ENCODE measurements around the gene LIMS2.

The LIMS2 gene

GRCh38 chr2:127705391-127706065 lies 30.2 kb upstream of the LIMS2 start:
- Histone ChIP-seq H3K36me3 (ENCODE audit: insufficient read depth, low read length) (peaks cover 30% of the 10 kb centered on the region), H3K4me1 (ENCODE audit: insufficient read depth, low read length) (peaks cover 6% of the 10 kb centered on the region; the same call in 1 of the 2 replicates), H3K9ac (ENCODE audit: low read depth, low read length) (no peak overlapping the region), H3K9me3 (ENCODE audit: control insufficient read depth, insufficient read depth, low read length) (no peaks in the 10 kb centered on the region)

GRCh38 chr2:127704641-127705390 lies 29.5 kb upstream of the LIMS2 start:
- Histone ChIP-seq H3K4me1 (ENCODE audit: insufficient read depth, low read length) (peaks cover 10% of the 10 kb centered on the region; the same call in 1 of the 2 replicates), H3K9ac (ENCODE audit: low read depth, low read length) (no peak overlapping the region), H3K36me3 (ENCODE audit: insufficient read depth, low read length) (peaks cover 29% of the 10 kb centered on the region), H3K9me3 (ENCODE audit: control insufficient read depth, insufficient read depth, low read length) (no peaks in the 10 kb centered on the region)

DNA sequence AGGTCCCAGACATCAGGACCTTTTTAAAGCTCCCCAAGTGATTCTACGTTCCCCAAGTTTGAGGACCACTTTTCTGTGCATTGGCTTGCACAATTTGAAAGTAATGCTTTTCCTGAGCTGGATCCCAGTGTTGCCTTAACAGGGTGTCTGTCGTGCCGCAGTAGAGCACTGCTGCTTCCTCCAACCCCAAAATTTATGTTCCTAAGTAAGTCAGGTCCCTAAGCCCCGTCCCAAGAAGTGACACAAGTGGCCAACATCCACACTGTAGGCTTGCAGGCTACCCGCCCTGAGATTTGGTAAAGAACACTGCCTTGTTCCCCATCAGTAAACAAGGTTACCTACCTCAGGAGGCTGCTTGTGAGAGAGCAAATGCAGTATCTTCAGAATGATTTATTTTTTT lies 28.0 kb upstream of the LIMS2 start:
- Histone ChIP-seq H3K36me3 (ENCODE audit: insufficient read depth, low read length) (peaks cover 24% of the 10 kb centered on the region), H3K9ac (ENCODE audit: low read depth, low read length) (no peak overlapping the region), H3K9me3 (ENCODE audit: control insufficient read depth, insufficient read depth, low read length) (no peaks in the 10 kb centered on the region), H3K4me1 (ENCODE audit: insufficient read depth, low read length) (peaks cover 10% of the 10 kb centered on the region; the same call in 1 of the 2 replicates)

DNA sequence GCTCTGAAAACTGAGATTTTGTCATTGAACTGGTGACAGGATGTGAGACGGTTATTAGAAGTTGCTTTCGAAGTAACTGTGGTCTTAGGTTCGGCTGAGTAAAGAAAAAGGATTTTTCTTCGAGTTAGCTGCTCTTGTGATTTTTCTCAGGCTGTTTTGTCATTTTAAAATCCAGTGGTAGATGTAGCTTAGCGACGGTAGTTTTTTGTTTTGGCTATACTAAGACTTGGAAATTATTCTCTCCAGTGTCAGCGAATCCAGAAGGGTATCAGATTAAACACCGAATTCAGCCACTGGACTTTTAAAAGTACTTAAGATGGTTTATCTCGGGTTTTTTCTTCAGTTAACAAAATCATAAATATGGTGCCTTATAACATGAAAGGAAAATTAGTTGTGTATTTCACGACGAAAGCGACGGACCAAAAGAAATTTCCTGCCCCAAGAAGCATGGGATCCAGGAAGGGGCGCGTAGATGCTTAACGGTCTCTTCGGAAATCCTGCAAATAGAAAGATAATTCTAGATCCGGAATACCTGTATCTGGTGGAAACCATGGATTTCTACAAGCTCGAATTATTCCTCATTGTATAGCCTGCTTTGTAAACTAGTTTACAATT lies 27.2 kb upstream of the LIMS2 start:
- Histone ChIP-seq H3K4me1 (ENCODE audit: insufficient read depth, low read length) (peaks cover 10% of the 10 kb centered on the region; the same call in 1 of the 2 replicates), H3K9ac (ENCODE audit: low read depth, low read length) (peak overlapping the region; percentile 74), H3K36me3 (ENCODE audit: insufficient read depth, low read length) (peaks cover 16% of the 10 kb centered on the region), H3K9me3 (ENCODE audit: control insufficient read depth, insufficient read depth, low read length) (no peaks in the 10 kb centered on the region)

GRCh38 chr2:127701651-127702394 lies 26.5 kb upstream of the LIMS2 start:
- Histone ChIP-seq H3K9me3 (ENCODE audit: control insufficient read depth, insufficient read depth, low read length) (no peaks in the 10 kb centered on the region), H3K4me1 (ENCODE audit: insufficient read depth, low read length) (peaks cover 10% of the 10 kb centered on the region; the same call in 1 of the 2 replicates), H3K9ac (ENCODE audit: low read depth, low read length) (peak overlapping the region; percentile 74), H3K36me3 (ENCODE audit: insufficient read depth, low read length) (peaks cover 10% of the 10 kb centered on the region)

- Histone ChIP-seq H3K9me3 (ENCODE audit: control insufficient read depth, insufficient read depth, low read length) (no peaks in the 10 kb centered on the region), H3K4me1 (ENCODE audit: insufficient read depth, low read length) (peaks cover 10% of the 10 kb centered on the region; the same call in 1 of the 2 replicates), H3K9ac (ENCODE audit: low read depth, low read length) (peak within 1 kb of the TSS; percentile 74), H3K36me3 (ENCODE audit: insufficient read depth, low read length) (peaks cover 4% of the 10 kb centered on the region)
These were observed 25.9 kb upstream of the LIMS2 start, which contains the start of gene SFT2D3 for GRCh38 chr2:127701193-127701650. Gene SFT2D3, plus strand, starts transcription at chr2:127701497. Its CDS starts 32 bp downstream, at chr2:127701529.

DNA sequence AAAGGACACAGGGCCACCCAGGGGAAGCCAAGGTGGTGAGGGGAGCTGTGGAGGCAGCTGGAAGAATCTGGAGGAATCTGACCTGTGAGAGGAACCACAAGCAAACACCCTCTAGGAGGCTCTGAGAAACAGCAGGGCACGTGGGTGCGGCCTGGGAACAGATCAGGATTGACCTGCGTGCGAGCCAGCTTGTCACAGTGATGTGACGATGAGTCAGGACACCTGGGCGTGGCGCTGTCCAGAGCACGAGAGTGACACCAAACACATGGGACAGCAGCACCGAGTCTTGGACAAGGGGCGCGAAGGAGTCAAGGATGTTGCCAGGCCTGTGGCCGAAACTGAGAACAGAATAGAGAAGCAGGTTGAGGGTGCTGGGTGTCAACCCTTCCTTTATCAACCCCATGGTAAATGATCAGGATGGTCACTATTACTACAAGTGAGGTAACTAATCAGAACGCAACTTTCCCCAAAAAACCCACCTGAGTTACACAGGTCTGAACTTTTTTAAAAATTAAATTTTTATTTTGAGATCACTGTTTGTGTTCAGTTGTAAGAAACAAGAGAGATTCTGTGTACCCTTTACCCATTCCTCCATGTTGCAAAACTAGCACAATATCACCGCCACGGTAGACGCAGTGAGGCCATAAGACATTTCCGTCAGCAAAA lies 25.3 kb upstream of the LIMS2 start:
- peak overlapping the region; percentile 74 for H3K9ac ChIP-seq (ENCODE audit: low read depth, low read length)
- H3K9me3 ChIP-seq (ENCODE audit: control insufficient read depth, insufficient read depth, low read length), result no peaks in the 10 kb centered on the region
- H3K36me3 ChIP-seq (ENCODE audit: insufficient read depth, low read length), result no peaks in the 10 kb centered on the region
- H3K4me1 ChIP-seq (ENCODE audit: insufficient read depth, low read length), result peaks cover 10% of the 10 kb centered on the region; the same call in 1 of the 2 replicates

DNA sequence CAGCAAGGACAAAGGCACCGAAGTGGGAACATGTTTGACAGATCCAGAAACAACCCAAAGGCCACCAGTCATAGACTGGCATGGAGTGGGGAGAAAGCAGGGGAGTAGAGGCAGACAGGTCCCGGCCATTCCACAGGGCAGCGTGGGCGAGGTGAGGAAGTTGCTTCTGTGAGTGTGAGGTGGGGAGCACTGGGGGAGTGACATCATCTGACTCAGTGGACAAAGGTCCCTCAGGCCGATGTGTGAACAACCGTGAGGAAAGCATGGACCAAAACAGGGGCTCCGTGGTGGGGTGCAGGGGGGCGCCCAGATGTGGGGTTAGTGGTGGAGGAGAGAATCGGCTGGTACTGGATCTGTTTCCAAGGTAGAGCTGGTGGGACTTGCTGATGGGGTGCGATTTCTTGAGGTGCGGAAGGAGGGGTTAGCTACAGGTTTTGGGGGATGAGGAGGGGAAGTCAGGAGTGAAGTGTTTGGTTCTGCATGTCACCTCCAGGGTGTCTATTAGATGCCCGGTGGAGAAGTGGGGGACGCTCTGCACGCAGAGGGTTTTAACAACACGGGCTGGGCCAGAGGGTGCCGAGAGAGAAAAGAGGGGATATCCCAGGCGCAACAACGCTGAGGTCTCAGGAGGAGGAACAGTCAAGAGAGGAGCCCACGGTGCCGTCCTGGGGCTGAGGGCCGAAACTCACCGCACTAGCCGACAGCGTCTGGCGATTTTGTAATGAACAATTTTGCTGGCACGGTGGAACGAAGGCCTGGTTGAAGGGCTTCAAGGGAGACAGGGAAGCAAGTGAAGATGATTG lies 23.4 kb upstream of the LIMS2 start:
- Histone ChIP-seq H3K4me1 (ENCODE audit: insufficient read depth, low read length) (peaks cover 10% of the 10 kb centered on the region; the same call in 1 of the 2 replicates), H3K36me3 (ENCODE audit: insufficient read depth, low read length) (no peaks in the 10 kb centered on the region), H3K9me3 (ENCODE audit: control insufficient read depth, insufficient read depth, low read length) (no peaks in the 10 kb centered on the region), H3K9ac (ENCODE audit: low read depth, low read length) (no peak overlapping the region)

DNA sequence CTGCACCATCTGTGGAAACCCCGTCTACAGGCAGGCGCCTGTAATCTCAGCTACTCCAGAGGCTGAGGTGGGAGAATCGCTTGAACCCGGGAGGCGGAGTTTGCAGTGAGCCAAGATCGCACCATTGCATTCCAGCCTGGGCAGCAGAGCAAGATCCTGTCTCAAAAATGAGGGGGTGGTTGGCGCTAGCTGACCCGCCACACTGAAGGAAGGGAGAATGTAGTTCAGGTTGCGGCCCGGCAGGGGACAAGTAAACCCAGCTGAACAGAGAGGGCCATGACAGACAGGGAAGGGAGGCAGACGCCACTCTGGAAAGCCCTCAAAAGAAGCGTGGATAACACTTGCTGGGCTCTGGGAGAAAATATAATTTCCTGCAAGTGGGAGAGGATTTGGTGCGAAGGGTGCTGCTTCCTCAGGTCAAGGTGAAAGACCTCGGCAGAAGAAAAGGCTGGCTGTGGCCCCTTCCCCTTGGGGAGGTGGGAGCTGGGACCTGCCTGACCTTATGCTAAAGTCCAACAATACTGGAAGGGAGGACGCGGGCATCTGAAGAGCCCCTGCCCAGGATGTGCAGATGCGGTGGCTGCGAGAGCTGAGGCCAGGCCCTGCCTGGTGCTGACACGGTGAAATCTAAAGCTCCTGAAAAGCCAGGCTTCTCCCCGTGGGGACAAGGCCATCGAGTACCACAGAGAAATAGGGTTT lies 22.3 kb upstream of the LIMS2 start:
- H3K36me3 ChIP-seq (ENCODE audit: insufficient read depth, low read length), result no peaks in the 10 kb centered on the region
- H3K9ac ChIP-seq (ENCODE audit: low read depth, low read length), result no peak overlapping the region
- peaks cover 7% of the 10 kb centered on the region; the same call in 1 of the 2 replicates for H3K4me1 ChIP-seq (ENCODE audit: insufficient read depth, low read length)
- no peaks in the 10 kb centered on the region; the same call in 1 of the 2 replicates for H3K9me3 ChIP-seq (ENCODE audit: control insufficient read depth, insufficient read depth, low read length)

- H3K36me3 ChIP-seq (ENCODE audit: insufficient read depth, low read length), result no peaks in the 10 kb centered on the region
- peaks cover 4% of the 10 kb centered on the region; the same call in 1 of the 2 replicates for H3K4me1 ChIP-seq (ENCODE audit: insufficient read depth, low read length)
- H3K9me3 ChIP-seq (ENCODE audit: control insufficient read depth, insufficient read depth, low read length), result peaks cover 6% of the 10 kb centered on the region
- peak overlapping the region; percentile 27; the same call in 1 of the 2 replicates for H3K9ac ChIP-seq (ENCODE audit: low read depth, low read length)
These were observed 20.5 kb upstream of the LIMS2 start for GRCh38 chr2:127695491-127696472.

DNA sequence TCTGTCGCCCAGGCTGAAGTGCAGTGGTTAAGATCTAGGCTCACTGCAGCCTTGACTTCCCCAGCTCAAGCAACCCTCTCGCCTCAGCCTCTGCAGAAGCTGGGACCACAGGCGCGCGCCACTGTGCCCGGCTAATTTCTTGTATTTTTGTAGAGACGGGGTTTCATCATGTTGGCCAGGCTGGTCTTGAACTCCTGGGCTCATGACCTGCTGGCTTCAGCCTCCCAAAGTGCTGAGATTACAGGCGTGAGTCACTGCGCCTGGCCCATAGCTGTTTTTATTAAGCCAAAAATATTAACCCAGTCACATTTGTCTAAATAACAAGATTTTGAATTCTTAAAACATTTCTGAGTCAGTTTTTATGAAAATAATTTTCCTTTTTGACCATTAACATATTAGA lies 19.7 kb upstream of the LIMS2 start:
- Histone ChIP-seq H3K36me3 (ENCODE audit: insufficient read depth, low read length) (no peaks in the 10 kb centered on the region), H3K9me3 (ENCODE audit: control insufficient read depth, insufficient read depth, low read length) (peaks cover 13% of the 10 kb centered on the region), H3K4me1 (ENCODE audit: insufficient read depth, low read length) (no peaks in the 10 kb centered on the region), H3K9ac (ENCODE audit: low read depth, low read length) (no peak overlapping the region)
